Measurements from ENCODE around the gene WDR33. TPM values are rescaled to one million over a fixed set of nuclear protein-coding genes. Genes with fewer than 3 reads are reported as not detected.

The WDR33 gene
- total RNA-seq, 1 experiment from 2014 or later = 61.1 TPM

DNA sequence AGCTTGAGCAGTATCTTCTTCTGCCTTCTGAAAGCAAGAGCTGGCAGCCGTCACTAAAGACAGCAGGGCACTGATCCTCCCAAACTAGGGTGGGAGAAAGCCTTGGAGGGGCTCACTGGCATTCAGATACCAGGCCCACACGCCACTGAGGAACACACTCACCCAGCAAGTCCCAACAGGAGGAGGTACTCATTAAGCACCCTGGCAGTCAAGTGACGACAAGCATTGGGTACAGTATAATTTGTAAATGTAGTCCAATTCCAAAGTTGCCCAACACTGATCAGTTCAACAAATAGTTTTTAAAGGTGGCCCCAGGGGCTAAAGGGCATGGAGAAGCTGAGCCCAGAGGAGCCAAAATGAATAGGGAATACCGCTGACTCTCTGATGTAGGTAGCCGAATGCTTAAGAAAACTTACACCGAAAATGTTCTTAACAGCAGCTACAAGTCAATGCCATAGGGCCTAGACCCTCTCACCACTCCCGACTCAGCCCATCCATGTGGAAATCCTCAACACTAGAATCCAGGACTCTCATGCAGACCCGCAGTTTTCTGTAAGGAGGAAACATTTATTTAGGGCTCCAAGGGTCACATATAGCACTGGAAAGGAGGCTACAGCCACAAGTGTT, 145.6 kb downstream of the WDR33 start:
- no TSS peak for BruUV-seq (replicated peaks)
- H3K4me3 Mint-ChIP-seq (ENCODE audit: low read depth, unreplicated experiment) = no peak overlapping the region
- CTCF ChIA-PET = no interaction called here
- DNase-seq = no peak
- H3K36me3 Mint-ChIP-seq (ENCODE audit: insufficient read depth, unreplicated experiment) = no peaks in the 10 kb centered on the region
- H3K27ac Mint-ChIP-seq (ENCODE audit: unreplicated experiment) = no peak overlapping the region
- TF ChIP-seq, protein P1, sequence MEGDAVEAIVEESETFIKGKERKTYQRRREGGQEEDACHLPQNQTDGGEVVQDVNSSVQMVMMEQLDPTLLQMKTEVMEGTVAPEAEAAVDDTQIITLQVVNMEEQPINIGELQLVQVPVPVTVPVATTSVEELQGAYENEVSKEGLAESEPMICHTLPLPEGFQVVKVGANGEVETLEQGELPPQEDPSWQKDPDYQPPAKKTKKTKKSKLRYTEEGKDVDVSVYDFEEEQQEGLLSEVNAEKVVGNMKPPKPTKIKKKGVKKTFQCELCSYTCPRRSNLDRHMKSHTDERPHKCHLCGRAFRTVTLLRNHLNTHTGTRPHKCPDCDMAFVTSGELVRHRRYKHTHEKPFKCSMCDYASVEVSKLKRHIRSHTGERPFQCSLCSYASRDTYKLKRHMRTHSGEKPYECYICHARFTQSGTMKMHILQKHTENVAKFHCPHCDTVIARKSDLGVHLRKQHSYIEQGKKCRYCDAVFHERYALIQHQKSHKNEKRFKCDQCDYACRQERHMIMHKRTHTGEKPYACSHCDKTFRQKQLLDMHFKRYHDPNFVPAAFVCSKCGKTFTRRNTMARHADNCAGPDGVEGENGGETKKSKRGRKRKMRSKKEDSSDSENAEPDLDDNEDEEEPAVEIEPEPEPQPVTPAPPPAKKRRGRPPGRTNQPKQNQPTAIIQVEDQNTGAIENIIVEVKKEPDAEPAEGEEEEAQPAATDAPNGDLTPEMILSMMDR (IDR thresholded peaks at IDR 0.05; ENCODE audit: unreplicated experiment) = no peak
- intact Hi-C loops (cut with micrococcal nuclease; ENCODE audit: unreplicated experiment) = no loop called here
- H3K9me3 Mint-ChIP-seq (ENCODE audit: low read depth, unreplicated experiment) = no peaks in the 10 kb centered on the region
- H3K27me3 Mint-ChIP-seq (ENCODE audit: unreplicated experiment) = peaks cover 85% of the 10 kb centered on the region
- H3K4me1 Mint-ChIP-seq (ENCODE audit: low read depth, unreplicated experiment) = no peaks in the 10 kb centered on the region

DNA sequence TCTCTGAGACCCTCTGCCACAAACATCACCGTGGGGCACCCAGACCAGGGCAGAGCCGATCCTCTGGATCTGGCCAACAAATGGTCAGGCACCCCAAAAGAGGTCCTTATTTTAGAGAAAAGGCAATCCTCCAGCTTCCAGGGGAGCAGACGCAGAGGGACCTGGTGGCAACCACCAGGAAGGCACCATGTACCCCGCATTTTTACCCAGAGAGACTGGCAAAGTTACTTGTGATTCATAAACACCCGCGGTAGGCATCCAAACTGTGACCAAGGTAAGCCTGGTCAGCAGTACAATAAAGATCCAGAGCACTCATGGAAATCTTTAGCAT, 146.1 kb downstream of the WDR33 start:
- Mint-ChIP-seq H3K4me1 (ENCODE audit: low read depth, unreplicated experiment) (no peaks in the 10 kb centered on the region), H3K4me3 (ENCODE audit: low read depth, unreplicated experiment) (peak overlapping the region; percentile 43)
- intact Hi-C loops (cut with micrococcal nuclease; ENCODE audit: unreplicated experiment) = no loop called here

DNA sequence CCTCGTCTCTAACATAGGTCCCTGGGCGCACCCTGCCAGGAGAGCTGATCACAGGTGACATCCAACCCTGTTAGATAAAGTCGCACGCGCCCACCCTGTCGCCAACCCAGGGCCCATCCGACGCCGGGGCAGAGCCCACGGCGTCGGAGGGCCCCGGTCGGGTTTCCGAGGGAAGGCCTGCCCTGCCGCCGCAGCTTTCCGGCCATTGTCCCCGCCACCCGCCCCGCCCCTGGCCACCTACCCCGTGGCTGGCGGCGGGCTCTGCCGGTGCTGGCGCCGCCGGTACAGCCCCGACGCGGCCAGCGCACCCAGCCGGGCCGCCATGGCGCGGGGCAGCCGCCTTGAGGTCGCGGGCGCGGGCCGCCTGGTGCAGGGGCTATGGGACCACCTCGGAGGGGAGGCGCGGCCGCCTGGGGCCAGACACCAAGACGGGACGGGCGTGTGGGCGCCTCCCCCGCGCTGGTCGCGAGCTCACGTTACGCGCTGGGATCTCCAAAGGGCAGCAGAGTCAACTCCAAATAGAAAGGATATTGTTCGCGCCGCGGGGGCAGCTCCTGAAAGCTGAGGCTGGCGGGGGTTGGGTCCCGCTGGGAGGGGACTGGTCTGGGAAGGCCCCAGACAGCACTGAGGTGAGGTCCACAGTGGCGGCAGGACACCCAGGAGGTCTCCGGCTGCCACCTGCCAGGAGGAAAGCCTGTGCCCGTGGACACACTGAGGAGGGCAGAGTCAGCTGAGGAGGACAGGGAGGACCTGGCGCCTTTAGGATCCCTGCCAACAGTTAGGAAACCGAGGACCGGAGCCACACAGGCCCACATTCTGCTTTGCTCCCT, 146.7 kb downstream of the WDR33 start:
- CTCF ChIA-PET = interaction anchor here (0.7 kb wide), 1 partner anchor 12 kb away, joined by 8 read pairs; no protein-coding TSS in a partner anchor
- Mint-ChIP-seq H3K27me3 (ENCODE audit: unreplicated experiment) (peaks cover 77% of the 10 kb centered on the region), H3K4me3 (ENCODE audit: low read depth, unreplicated experiment) (peak overlapping the region; percentile 43), H3K9me3 (ENCODE audit: low read depth, unreplicated experiment) (no peaks in the 10 kb centered on the region), H3K27ac (ENCODE audit: unreplicated experiment) (no peak overlapping the region), H3K36me3 (ENCODE audit: insufficient read depth, unreplicated experiment) (no peaks in the 10 kb centered on the region), H3K4me1 (ENCODE audit: low read depth, unreplicated experiment) (no peaks in the 10 kb centered on the region)
- TF ChIP-seq, protein P1 (IDR thresholded peaks at IDR 0.05; ENCODE audit: unreplicated experiment) = no peak
- intact Hi-C loops (cut with micrococcal nuclease; ENCODE audit: unreplicated experiment) = no loop called here
- no peak for DNase-seq
- no TSS peak for BruUV-seq (replicated peaks)

More for the DNA sequence above, 146.1 kb downstream of the WDR33 start:
- H3K36me3 Mint-ChIP-seq (ENCODE audit: insufficient read depth, unreplicated experiment) = no peaks in the 10 kb centered on the region
- H3K9me3 Mint-ChIP-seq (ENCODE audit: low read depth, unreplicated experiment) = no peaks in the 10 kb centered on the region
- CTCF ChIA-PET = no interaction called here
- BruUV-seq (replicated peaks) = no TSS peak
- DNase-seq = no peak
- TF ChIP-seq, protein P1 (IDR thresholded peaks at IDR 0.05; ENCODE audit: unreplicated experiment) = no peak
- no peak overlapping the region for H3K27ac Mint-ChIP-seq (ENCODE audit: unreplicated experiment)
- peaks cover 82% of the 10 kb centered on the region for H3K27me3 Mint-ChIP-seq (ENCODE audit: unreplicated experiment)

DNA sequence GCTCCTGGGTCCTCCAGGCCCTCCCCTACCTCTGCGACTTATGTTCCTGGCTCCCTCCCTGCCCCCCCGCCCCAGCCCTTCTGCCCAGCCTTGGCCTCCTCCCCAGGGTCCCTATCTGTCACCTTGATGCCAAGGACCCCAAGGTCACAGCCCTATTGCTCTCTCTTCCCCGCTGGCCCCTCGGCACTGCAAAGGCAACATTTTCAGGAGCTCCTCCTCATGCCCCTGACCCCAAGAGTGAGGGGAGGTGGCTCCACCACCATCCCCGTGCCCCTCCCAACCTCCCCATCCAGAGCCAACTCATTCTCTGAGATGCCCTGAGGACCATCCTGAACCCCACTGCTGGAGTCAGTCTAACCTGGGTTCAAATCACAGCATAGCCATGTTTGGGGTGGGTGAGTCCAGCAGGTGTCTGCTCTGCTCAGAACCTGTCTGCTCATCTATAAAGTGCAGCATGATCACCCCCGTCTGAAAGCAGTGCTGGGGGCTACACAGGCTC, 147.4 kb downstream of the WDR33 start:
- H3K4me3 Mint-ChIP-seq (ENCODE audit: low read depth, unreplicated experiment) = no peak overlapping the region
- no peak overlapping the region for H3K27ac Mint-ChIP-seq (ENCODE audit: unreplicated experiment)
- H3K36me3 Mint-ChIP-seq (ENCODE audit: insufficient read depth, unreplicated experiment) = no peaks in the 10 kb centered on the region
- no peaks in the 10 kb centered on the region for H3K4me1 Mint-ChIP-seq (ENCODE audit: low read depth, unreplicated experiment)
- peaks cover 72% of the 10 kb centered on the region for H3K27me3 Mint-ChIP-seq (ENCODE audit: unreplicated experiment)
- CTCF ChIA-PET = interaction anchor here (0.7 kb wide), 1 partner anchor 13 kb away, joined by 8 read pairs; no protein-coding TSS in a partner anchor
- intact Hi-C loops (cut with micrococcal nuclease; ENCODE audit: unreplicated experiment) = no loop called here
- no peaks in the 10 kb centered on the region for H3K9me3 Mint-ChIP-seq (ENCODE audit: low read depth, unreplicated experiment)
- TF ChIP-seq, protein P1 (IDR thresholded peaks at IDR 0.05; ENCODE audit: unreplicated experiment) = no peak
- BruUV-seq (replicated peaks) = no TSS peak
- DNase-seq = no peak
